ENCODE results near the gene DENND1B.

- no peak for TF ChIP-seq CTCF (IDR thresholded peaks at IDR 0.05; ENCODE audit: poor library complexity, severe bottlenecking)
- no peak for TF ChIP-seq EP300 (conservative IDR thresholded peaks at IDR 0.05; ENCODE audit: poor library complexity, severe bottlenecking)
- no peak for TF ChIP-seq EZH2 (IDR thresholded peaks at IDR 0.05; ENCODE audit: borderline replicate concordance, insufficient read depth, low read length, poor library complexity, severe bottlenecking)
- no peak for TF ChIP-seq POLR2AphosphoS5 (IDR thresholded peaks at IDR 0.05)
- TF ChIP-seq, protein P1, sequence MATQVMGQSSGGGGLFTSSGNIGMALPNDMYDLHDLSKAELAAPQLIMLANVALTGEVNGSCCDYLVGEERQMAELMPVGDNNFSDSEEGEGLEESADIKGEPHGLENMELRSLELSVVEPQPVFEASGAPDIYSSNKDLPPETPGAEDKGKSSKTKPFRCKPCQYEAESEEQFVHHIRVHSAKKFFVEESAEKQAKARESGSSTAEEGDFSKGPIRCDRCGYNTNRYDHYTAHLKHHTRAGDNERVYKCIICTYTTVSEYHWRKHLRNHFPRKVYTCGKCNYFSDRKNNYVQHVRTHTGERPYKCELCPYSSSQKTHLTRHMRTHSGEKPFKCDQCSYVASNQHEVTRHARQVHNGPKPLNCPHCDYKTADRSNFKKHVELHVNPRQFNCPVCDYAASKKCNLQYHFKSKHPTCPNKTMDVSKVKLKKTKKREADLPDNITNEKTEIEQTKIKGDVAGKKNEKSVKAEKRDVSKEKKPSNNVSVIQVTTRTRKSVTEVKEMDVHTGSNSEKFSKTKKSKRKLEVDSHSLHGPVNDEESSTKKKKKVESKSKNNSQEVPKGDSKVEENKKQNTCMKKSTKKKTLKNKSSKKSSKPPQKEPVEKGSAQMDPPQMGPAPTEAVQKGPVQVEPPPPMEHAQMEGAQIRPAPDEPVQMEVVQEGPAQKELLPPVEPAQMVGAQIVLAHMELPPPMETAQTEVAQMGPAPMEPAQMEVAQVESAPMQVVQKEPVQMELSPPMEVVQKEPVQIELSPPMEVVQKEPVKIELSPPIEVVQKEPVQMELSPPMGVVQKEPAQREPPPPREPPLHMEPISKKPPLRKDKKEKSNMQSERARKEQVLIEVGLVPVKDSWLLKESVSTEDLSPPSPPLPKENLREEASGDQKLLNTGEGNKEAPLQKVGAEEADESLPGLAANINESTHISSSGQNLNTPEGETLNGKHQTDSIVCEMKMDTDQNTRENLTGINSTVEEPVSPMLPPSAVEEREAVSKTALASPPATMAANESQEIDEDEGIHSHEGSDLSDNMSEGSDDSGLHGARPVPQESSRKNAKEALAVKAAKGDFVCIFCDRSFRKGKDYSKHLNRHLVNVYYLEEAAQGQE (IDR thresholded peaks at IDR 0.05; ENCODE audit: borderline replicate concordance) = no peak
- TF ChIP-seq TAF1 (IDR thresholded peaks at IDR 0.05; ENCODE audit: low read depth) = no peak
Observed at GRCh38 chr1:197743578-197743977, 31.7 kb downstream of the DENND1B start.

All from neural cell (in vitro differentiated cells).